Inferior parietal cortex (tissue), 1 donor: Measurements from ENCODE around the gene UCHL3.

Source experiments
- DNase-seq: peaks from one replicate; pipeline ENCODE4 v3.0.0-alpha.2; 2016; ENCODE audit errors: extremely low spot score

Gene UCHL3

GRCh38 chr13:75621147-75621546, 71.6 kb downstream of the UCHL3 start:
- DNase-seq, result no peak

GRCh38 chr13:75628801-75629200, 79.2 kb downstream of the UCHL3 start:
- DNase-seq, result no peak

GRCh38 chr13:75633285-75633684, 83.7 kb downstream of the UCHL3 start:
- no peak for DNase-seq

DNA sequence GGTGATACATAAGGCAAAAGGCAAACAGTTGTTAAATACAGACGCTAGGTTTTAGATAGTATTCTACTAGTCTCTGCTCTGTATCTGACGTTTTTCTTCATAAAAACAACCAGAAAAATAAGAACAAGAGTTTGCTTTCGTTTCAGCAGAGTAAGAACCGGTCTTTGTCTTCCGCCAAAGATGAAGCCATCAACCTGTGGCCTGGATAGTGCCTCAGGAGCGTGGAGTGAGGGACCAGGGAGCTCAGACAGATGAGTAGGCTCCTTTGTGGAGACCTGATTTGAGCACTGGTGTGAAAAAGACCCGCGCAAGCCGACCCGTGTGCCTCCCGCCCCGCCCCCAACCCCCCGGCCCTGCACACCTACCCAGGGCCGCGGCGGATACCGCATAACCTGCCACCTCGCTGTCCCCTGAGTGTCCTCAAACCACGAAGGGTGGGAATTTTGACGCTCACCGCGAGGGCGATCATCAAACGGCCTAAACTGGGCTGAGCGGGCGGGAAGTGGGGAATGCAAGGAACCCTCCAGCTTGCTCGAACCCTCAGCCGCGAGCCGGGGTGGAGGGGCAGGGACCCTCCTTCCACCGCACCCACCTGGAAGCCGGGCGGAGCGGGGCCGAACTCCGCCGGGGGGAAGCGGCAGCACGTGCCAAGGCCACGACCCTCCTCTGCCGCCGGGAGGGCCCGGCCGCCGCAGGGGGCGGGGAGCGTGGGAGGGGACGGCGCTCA, 85.7 kb downstream of the UCHL3 start:
- DNase-seq, result no peak

- no peak for DNase-seq
Measured at GRCh38 chr13:75635828-75636435, 86.3 kb downstream of the UCHL3 start, which contains the start of gene LMO7. Gene LMO7 (plus strand): TSS chr13:75636330. CDS start chr13:75636658, 328 bp downstream.

DNA sequence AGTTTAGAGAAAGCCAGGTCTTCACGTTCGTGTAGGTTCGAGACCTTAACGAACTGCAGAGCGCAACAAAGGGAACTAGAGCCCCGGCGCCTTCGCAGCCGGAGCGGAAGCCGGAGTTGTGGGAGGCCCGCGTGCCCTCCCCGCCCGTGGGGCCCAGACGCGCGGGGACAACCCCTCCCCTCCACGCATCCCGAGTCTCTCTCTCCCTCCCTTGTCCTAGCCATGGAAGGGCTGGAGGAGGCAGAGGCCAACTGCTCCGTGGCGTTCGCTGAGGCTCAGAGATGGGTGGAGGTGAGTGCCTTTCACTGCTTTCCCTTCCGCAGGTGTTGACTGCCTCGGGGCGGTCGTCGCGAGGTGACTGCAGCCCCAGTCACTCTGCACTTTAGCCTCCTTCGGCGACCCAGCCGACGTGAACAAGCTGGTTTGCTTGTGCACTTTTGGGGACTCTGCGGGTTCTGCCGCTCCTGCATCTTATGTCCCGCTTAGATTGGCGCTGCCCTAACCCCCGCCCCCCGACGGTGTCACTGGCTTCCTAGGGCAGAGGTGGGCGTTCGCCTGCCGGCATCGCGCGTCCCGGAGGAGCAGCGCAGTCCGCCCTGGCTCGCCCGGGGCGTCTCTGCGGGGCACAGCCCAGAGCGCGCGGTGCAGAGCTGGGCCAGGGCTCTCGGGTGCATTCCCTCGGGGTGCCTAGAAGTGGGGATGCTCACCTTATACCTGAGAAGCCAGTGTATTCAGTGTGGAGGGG, 87.0 kb downstream of the UCHL3 start:
- DNase-seq, result no peak

DNA sequence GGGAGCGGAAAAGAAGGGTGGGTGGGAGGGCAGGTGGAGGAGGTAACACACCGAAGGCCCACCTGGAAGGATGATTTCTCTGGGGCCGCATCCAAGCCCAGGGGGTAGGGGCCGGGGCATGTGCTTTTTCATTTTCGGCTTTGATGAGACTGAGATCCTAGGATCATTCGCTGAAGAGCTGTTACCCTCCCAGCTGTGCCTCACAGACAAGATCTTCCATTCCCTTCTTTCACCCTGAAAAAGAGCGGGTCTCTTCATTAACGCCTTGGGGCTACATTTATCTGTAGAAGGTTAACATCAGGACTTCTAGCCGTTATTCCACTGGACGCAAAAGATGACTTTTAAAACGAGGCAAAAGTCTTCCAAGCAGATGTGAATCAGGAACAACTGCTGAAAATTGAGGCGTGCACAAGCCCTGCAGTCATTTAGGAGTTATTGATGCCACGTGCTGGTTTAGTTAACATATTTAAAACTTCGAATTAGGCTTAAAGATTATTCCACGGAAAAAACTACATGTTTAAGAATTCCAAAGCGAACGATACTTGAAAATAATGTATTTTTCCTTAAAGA, 87.7 kb downstream of the UCHL3 start:
- no peak for DNase-seq

DNA sequence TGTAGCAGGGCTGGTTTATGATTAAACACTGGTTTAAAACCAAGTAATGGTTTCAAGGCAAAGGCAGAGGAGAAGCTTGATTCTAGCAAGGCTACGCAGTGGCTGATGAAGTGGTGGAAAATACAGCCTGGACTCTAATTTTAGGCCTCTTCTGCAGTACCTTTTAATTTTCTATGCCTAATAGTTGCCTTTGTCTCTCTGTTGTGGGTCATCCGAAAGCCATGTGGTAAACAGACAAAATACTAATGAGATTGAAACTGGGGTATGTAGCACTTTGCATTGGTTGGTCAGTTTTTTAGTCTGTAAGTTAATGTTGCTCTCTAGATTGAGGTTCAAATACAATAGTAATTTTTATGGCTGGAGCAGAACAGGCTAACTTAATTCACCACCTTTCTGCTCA, 89.9 kb downstream of the UCHL3 start:
- no peak for DNase-seq

- DNase-seq, result no peak
Measured at GRCh38 chr13:75641026-75641425, 91.4 kb downstream of the UCHL3 start.

GRCh38 chr13:75643182-75643581, 93.6 kb downstream of the UCHL3 start:
- DNase-seq, result no peak

GRCh38 chr13:75643693-75644092, 94.1 kb downstream of the UCHL3 start:
- no peak for DNase-seq

DNA sequence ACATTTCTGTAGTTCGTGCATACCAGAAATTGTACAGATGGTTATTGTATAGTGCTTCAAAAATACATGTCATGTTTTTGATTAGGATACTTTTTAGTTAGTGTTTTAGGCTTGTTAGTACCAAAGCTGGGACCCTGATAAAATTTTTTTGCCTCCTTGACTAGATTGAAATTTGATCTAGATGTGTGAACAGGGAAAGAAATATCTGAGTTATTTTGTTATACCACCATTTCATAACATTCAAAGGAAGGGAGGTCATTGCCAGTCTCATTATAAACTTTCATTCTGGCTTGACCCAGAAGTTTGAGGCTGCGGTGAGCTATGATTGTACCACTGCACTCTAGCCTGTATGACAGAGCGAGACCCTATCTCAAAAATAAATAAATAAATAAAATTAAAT, 95.5 kb downstream of the UCHL3 start:
- no peak for DNase-seq

- no peak for DNase-seq
Measured at GRCh38 chr13:75647126-75647784, 97.7 kb downstream of the UCHL3 start.

- no peak for DNase-seq
Measured at GRCh38 chr13:75648446-75648845, 98.9 kb downstream of the UCHL3 start.

- DNase-seq, result no peak
Measured at GRCh38 chr13:75651013-75651412, 101.4 kb downstream of the UCHL3 start.

DNA sequence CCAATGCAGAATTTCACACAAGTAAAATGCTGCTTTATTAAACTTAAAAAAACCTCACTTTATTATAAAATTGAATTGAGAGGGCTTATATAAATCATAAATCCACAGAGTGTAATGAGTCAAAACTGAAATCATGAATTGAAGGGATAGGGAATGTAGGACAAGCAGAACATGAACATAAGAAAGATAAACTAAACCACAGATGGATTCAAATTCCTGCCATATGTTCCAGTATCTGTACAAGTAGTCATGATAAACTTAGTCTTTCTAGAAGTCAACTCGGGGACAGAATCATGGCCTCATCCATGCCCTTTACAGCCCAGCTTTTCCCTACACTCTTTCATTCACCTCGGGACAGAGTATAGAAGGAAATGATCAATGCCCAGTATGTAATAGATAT, 103.1 kb downstream of the UCHL3 start:
- no peak for DNase-seq
